ENCODE results near the gene PRUNE2.
"Not testable (repeated sequence)": the region's sequence is repeated elsewhere in the genome, so short reads cannot be mapped to it uniquely, and the experiment has no call there.

The PRUNE2 gene, protein sequence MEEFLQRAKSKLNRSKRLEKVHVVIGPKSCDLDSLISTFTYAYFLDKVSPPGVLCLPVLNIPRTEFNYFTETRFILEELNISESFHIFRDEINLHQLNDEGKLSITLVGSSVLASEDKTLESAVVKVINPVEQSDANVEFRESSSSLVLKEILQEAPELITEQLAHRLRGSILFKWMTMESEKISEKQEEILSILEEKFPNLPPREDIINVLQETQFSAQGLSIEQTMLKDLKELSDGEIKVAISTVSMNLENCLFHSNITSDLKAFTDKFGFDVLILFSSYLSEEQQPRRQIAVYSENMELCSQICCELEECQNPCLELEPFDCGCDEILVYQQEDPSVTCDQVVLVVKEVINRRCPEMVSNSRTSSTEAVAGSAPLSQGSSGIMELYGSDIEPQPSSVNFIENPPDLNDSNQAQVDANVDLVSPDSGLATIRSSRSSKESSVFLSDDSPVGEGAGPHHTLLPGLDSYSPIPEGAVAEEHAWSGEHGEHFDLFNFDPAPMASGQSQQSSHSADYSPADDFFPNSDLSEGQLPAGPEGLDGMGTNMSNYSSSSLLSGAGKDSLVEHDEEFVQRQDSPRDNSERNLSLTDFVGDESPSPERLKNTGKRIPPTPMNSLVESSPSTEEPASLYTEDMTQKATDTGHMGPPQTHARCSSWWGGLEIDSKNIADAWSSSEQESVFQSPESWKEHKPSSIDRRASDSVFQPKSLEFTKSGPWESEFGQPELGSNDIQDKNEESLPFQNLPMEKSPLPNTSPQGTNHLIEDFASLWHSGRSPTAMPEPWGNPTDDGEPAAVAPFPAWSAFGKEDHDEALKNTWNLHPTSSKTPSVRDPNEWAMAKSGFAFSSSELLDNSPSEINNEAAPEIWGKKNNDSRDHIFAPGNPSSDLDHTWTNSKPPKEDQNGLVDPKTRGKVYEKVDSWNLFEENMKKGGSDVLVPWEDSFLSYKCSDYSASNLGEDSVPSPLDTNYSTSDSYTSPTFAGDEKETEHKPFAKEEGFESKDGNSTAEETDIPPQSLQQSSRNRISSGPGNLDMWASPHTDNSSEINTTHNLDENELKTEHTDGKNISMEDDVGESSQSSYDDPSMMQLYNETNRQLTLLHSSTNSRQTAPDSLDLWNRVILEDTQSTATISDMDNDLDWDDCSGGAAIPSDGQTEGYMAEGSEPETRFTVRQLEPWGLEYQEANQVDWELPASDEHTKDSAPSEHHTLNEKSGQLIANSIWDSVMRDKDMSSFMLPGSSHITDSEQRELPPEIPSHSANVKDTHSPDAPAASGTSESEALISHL (N-terminal part only)

GRCh38 chr9:76905791-76906646 is at the start of gene PRUNE2:
TSS of gene PRUNE2 (minus strand) at chr9:76906114. CDS start at chr9:76905963, 151 bp downstream.
- peak within 1 kb of the TSS; percentile 47 for H3K9ac ChIP-seq (ENCODE audit: low read depth, low read length)
- H3K9me3 ChIP-seq (ENCODE audit: control insufficient read depth, insufficient read depth, low read length): no peaks in the 10 kb centered on the region
- peak within 1 kb of the TSS; percentile 67 for H3K4me3 ChIP-seq (ENCODE audit: low read depth, low read length)
- H3K27me3 ChIP-seq (ENCODE audit: control insufficient read depth, insufficient read depth, low read length): peaks cover 34% of the 10 kb centered on the region
- no peaks in the 10 kb centered on the region for H3K4me1 ChIP-seq (ENCODE audit: control insufficient read depth, insufficient read depth, low read length)
- no peaks in the 10 kb centered on the region for H3K36me3 ChIP-seq (ENCODE audit: control insufficient read depth, insufficient read depth, low read length)

DNA sequence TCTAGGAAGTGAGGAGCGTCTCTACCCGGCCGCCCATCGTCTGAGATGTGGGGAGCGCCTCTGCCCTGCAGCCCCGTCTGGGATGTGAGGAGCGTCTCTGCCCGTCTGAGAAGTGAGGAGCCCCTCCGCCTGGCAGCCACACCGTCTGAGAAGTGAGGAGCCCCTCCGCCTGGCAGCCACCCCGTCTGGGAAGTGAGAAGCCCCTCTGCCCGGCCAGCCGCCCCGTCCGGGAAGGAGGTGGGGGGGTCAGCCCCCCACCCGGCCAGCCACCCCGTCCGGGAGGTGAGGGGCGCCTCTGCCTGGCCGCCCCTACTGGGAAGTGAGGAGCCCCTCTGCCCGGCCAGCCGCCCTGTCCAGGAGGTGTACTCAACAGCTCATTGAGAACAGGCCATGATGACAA is 49.5 kb upstream of the PRUNE2 start:
- not testable (repeated sequence) for H3K9me3 ChIP-seq (ENCODE audit: control insufficient read depth, insufficient read depth, low read length); H3K36me3 ChIP-seq (ENCODE audit: control insufficient read depth, insufficient read depth, low read length); H3K27me3 ChIP-seq (ENCODE audit: control insufficient read depth, insufficient read depth, low read length); H3K9ac ChIP-seq (ENCODE audit: low read depth, low read length); H3K4me3 ChIP-seq (ENCODE audit: low read depth, low read length); H3K4me1 ChIP-seq (ENCODE audit: control insufficient read depth, insufficient read depth, low read length)

- H3K36me3 ChIP-seq (ENCODE audit: control insufficient read depth, insufficient read depth, low read length): no peaks in the 10 kb centered on the region
- H3K9ac ChIP-seq (ENCODE audit: low read depth, low read length): no peak overlapping the region
- no peaks in the 10 kb centered on the region for H3K9me3 ChIP-seq (ENCODE audit: control insufficient read depth, insufficient read depth, low read length)
- no peaks in the 10 kb centered on the region for H3K27me3 ChIP-seq (ENCODE audit: control insufficient read depth, insufficient read depth, low read length)
- H3K4me1 ChIP-seq (ENCODE audit: control insufficient read depth, insufficient read depth, low read length): no peaks in the 10 kb centered on the region
- H3K4me3 ChIP-seq (ENCODE audit: low read depth, low read length): no peak overlapping the region
These were observed 44.0 kb upstream of the PRUNE2 start for GRCh38 chr9:76949865-76950264.

- Histone ChIP-seq H3K4me1 (ENCODE audit: control insufficient read depth, insufficient read depth, low read length) (no peaks in the 10 kb centered on the region), H3K36me3 (ENCODE audit: control insufficient read depth, insufficient read depth, low read length) (no peaks in the 10 kb centered on the region), H3K27me3 (ENCODE audit: control insufficient read depth, insufficient read depth, low read length) (no peaks in the 10 kb centered on the region), H3K9ac (ENCODE audit: low read depth, low read length) (no peak overlapping the region), H3K4me3 (ENCODE audit: low read depth, low read length) (no peak overlapping the region), H3K9me3 (ENCODE audit: control insufficient read depth, insufficient read depth, low read length) (no peaks in the 10 kb centered on the region)
These were observed 38.1 kb upstream of the PRUNE2 start for GRCh38 chr9:76944011-76944410.

DNA sequence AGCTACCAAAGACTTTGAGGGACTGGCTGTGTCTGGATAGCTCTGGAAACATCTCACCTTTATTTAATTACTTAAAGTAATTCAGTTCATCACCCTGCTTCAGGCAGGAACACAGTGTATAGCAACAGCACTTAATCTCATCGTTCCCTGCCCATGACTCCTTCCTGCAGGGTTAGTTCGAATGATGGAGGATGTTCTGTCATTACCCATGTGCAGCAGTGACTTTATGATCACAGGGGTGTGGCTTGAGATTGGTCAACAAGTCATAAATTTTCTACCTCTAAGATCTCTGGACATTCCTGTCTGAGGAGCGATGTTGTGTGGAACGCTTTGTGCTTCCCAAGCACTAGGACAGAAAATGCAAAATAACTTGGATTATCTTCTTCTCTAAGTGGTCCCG is 37.1 kb upstream of the PRUNE2 start:
- no peaks in the 10 kb centered on the region for H3K4me1 ChIP-seq (ENCODE audit: control insufficient read depth, insufficient read depth, low read length)
- no peak overlapping the region for H3K4me3 ChIP-seq (ENCODE audit: low read depth, low read length)
- no peak overlapping the region for H3K9ac ChIP-seq (ENCODE audit: low read depth, low read length)
- H3K36me3 ChIP-seq (ENCODE audit: control insufficient read depth, insufficient read depth, low read length): no peaks in the 10 kb centered on the region
- H3K9me3 ChIP-seq (ENCODE audit: control insufficient read depth, insufficient read depth, low read length): no peaks in the 10 kb centered on the region
- H3K27me3 ChIP-seq (ENCODE audit: control insufficient read depth, insufficient read depth, low read length): no peaks in the 10 kb centered on the region

DNA sequence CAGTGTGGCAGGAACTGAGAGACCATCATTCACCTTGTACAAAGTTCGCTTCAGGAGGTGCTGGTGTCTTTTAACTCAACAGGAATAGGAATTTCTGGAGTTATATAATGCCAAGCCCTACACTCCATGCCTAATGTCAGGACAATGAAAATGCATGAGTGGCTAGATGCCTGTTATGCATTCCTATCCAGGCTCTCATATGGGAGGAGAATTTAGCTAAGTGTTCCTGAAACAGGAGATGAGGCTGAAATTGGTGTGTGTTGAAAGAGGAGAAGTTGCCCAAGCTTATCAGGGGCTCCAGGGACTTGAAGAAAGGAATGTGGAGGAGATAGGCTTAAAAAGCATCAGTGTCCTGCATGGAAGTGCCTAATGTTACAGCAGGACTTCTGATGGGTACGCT is 26.8 kb upstream of the PRUNE2 start:
- no peaks in the 10 kb centered on the region for H3K4me1 ChIP-seq (ENCODE audit: control insufficient read depth, insufficient read depth, low read length)
- H3K9me3 ChIP-seq (ENCODE audit: control insufficient read depth, insufficient read depth, low read length): no peaks in the 10 kb centered on the region
- H3K36me3 ChIP-seq (ENCODE audit: control insufficient read depth, insufficient read depth, low read length): no peaks in the 10 kb centered on the region
- no peak overlapping the region for H3K4me3 ChIP-seq (ENCODE audit: low read depth, low read length)
- no peak overlapping the region for H3K9ac ChIP-seq (ENCODE audit: low read depth, low read length)
- H3K27me3 ChIP-seq (ENCODE audit: control insufficient read depth, insufficient read depth, low read length): no peaks in the 10 kb centered on the region

DNA sequence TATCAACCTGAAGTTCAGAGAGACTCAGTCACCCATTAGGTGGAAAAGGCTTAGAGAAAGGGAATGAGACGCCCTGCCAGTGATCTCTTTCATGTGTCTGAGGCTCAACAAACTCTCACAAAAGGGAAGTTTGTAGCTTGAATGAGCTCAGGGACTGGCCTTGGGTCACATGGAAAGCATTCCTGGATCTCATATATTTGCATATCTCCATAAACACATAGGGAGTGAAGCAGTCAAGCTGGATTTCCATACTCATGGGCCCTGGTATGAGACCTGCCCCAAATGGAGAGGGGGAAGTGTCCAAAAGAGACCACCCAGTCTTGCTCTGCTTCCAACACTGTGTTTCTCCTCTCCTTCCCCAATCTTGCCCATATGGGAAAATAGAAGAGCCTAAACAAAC is 26.4 kb upstream of the PRUNE2 start:
- no peaks in the 10 kb centered on the region for H3K27me3 ChIP-seq (ENCODE audit: control insufficient read depth, insufficient read depth, low read length)
- no peak overlapping the region for H3K9ac ChIP-seq (ENCODE audit: low read depth, low read length)
- H3K36me3 ChIP-seq (ENCODE audit: control insufficient read depth, insufficient read depth, low read length): no peaks in the 10 kb centered on the region
- no peak overlapping the region for H3K4me3 ChIP-seq (ENCODE audit: low read depth, low read length)
- no peaks in the 10 kb centered on the region for H3K4me1 ChIP-seq (ENCODE audit: control insufficient read depth, insufficient read depth, low read length)
- H3K9me3 ChIP-seq (ENCODE audit: control insufficient read depth, insufficient read depth, low read length): no peaks in the 10 kb centered on the region

GRCh38 chr9:76927540-76928240 is 21.8 kb upstream of the PRUNE2 start:
- Histone ChIP-seq H3K36me3 (ENCODE audit: control insufficient read depth, insufficient read depth, low read length) (no peaks in the 10 kb centered on the region), H3K4me1 (ENCODE audit: control insufficient read depth, insufficient read depth, low read length) (no peaks in the 10 kb centered on the region), H3K4me3 (ENCODE audit: low read depth, low read length) (no peak overlapping the region), H3K9me3 (ENCODE audit: control insufficient read depth, insufficient read depth, low read length) (no peaks in the 10 kb centered on the region), H3K9ac (ENCODE audit: low read depth, low read length) (no peak overlapping the region), H3K27me3 (ENCODE audit: control insufficient read depth, insufficient read depth, low read length) (no peaks in the 10 kb centered on the region)

GRCh38 chr9:76926846-76927245 is 20.9 kb upstream of the PRUNE2 start:
- Histone ChIP-seq H3K9ac (ENCODE audit: low read depth, low read length) (no peak overlapping the region), H3K4me3 (ENCODE audit: low read depth, low read length) (no peak overlapping the region), H3K4me1 (ENCODE audit: control insufficient read depth, insufficient read depth, low read length) (no peaks in the 10 kb centered on the region), H3K27me3 (ENCODE audit: control insufficient read depth, insufficient read depth, low read length) (no peaks in the 10 kb centered on the region), H3K36me3 (ENCODE audit: control insufficient read depth, insufficient read depth, low read length) (no peaks in the 10 kb centered on the region), H3K9me3 (ENCODE audit: control insufficient read depth, insufficient read depth, low read length) (no peaks in the 10 kb centered on the region)

GRCh38 chr9:76926324-76926741 is 20.4 kb upstream of the PRUNE2 start:
- H3K9ac ChIP-seq (ENCODE audit: low read depth, low read length): no peak overlapping the region
- no peaks in the 10 kb centered on the region for H3K27me3 ChIP-seq (ENCODE audit: control insufficient read depth, insufficient read depth, low read length)
- H3K9me3 ChIP-seq (ENCODE audit: control insufficient read depth, insufficient read depth, low read length): no peaks in the 10 kb centered on the region
- H3K36me3 ChIP-seq (ENCODE audit: control insufficient read depth, insufficient read depth, low read length): no peaks in the 10 kb centered on the region
- no peak overlapping the region for H3K4me3 ChIP-seq (ENCODE audit: low read depth, low read length)
- H3K4me1 ChIP-seq (ENCODE audit: control insufficient read depth, insufficient read depth, low read length): no peaks in the 10 kb centered on the region
